Type B pancreatic cell (in vitro differentiated cells): Measurements from ENCODE around the gene CCDC127. TPM values are rescaled to one million over a fixed set of nuclear protein-coding genes. Genes with fewer than 3 reads are reported as not detected.

Experiments
- DNase-seq: peaks from one replicate; pipeline ENCODE4 v3.0.0; 2021; ENCODE audit warnings: mixed read lengths; ENCODE audit not compliant: unreplicated experiment; ENCODE audit errors: extremely low spot score
- H3K27ac Mint-ChIP-seq: 2 replicates; pipeline ENCODE4 v1.8.0; 2021; ENCODE audit warnings: mild to moderate bottlenecking, mixed read lengths
- H3K27me3 Mint-ChIP-seq: 2 replicates; pipeline ENCODE4 v1.8.0; 2021; ENCODE audit warnings: mixed read lengths
- H3K36me3 Mint-ChIP-seq: 2 replicates; pipeline ENCODE4 v1.8.0; 2021; ENCODE audit warnings: mixed read lengths
- H3K4me1 Mint-ChIP-seq: one replicate; pipeline ENCODE4 v1.8.0; 2021; ENCODE audit warnings: mixed read lengths; ENCODE audit not compliant: unreplicated experiment
- H3K4me3 Mint-ChIP-seq: 2 replicates; pipeline ENCODE4 v1.8.0; 2021; ENCODE audit warnings: mild to moderate bottlenecking, mixed read lengths
- H3K9me3 Mint-ChIP-seq: 2 replicates; pipeline ENCODE4 v1.8.0; 2021; ENCODE audit warnings: mixed read lengths
- total RNA-seq: library from RNA; stranded (reverse); gene quantifications from 2 replicates; pipeline ENCODE4 v1.2.1, GENCODE V29; 2021; ENCODE audit warnings: low replicate concordance
- TF ChIP-seq, protein P1 (sequence below): fragments of 200-600 bp; sonication (generic); conservative IDR thresholded peaks from 2 replicates; pipeline ENCODE4 v1.5.0; 2021; ENCODE audit warnings: antibody characterized with exemption, mild to moderate bottlenecking

Gene CCDC127
- total RNA-seq, 1 donor from 2014 or later: 10.8 TPM

DNA sequence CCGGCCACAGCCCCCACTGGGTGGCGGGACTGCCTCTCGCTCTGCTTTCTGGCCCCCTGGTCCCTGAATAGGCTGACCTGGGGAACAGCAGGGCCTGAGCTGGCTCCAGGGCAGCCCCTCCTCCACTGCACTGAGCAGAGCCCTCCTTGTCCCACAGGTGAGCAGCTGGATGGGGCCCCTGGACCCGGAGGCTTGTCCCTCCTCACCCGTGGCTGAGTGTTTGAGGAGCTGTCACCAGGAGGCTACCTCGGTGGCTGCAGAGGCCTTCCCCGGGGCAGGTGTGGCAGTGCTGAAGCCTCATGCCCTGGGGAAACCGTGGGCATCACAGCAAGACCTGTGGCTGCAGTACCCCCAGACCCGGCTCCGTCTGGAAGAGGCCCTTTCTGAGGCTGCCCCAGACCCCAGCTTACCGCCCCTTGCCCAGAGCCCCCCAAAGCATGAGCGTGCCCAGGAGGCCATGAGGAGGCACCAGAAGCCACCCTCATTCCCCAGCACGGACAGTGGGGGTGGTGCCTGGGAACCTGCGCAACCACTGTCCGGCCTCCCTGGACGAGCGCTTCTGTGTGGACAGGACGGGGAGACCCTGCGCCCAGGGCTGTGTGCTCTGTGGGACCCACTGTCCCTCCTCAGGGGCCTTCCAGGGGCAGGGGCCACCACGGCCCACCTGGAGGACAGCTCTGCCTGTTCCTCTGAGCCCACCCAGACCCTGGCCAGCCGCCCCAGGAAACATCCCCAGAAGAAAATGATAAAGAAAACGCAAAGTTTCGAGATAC lies 55.2 kb downstream of the CCDC127 start:
- peaks cover 10% of the 10 kb centered on the region for H3K36me3 Mint-ChIP-seq

DNA sequence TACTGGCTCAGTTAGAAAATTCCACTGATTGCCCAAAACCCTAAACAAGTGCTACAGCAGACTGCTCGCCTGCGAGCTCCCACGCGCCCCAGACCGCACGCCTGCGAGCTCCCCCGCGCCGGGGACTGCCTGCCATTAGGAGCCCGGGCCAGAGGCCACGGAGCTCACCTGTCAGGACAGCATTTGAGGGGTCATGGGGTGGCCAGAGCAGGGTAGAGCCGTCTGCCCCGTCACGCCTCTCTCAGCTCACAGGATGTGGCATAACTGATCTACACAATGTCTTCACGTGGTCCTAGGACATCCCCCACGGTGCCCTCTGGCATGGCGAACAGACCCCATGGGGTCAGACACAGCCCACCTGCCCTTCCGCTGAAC lies 55.8 kb downstream of the CCDC127 start:
- Mint-ChIP-seq H3K27me3 (no peaks in the 10 kb centered on the region), H3K4me1 (no peaks in the 10 kb centered on the region), H3K4me3 (no peak overlapping the region), H3K36me3 (peaks cover 10% of the 10 kb centered on the region), H3K27ac (no peak overlapping the region), H3K9me3 (no peaks in the 10 kb centered on the region)
- TF ChIP-seq, protein P1, sequence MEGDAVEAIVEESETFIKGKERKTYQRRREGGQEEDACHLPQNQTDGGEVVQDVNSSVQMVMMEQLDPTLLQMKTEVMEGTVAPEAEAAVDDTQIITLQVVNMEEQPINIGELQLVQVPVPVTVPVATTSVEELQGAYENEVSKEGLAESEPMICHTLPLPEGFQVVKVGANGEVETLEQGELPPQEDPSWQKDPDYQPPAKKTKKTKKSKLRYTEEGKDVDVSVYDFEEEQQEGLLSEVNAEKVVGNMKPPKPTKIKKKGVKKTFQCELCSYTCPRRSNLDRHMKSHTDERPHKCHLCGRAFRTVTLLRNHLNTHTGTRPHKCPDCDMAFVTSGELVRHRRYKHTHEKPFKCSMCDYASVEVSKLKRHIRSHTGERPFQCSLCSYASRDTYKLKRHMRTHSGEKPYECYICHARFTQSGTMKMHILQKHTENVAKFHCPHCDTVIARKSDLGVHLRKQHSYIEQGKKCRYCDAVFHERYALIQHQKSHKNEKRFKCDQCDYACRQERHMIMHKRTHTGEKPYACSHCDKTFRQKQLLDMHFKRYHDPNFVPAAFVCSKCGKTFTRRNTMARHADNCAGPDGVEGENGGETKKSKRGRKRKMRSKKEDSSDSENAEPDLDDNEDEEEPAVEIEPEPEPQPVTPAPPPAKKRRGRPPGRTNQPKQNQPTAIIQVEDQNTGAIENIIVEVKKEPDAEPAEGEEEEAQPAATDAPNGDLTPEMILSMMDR: no peak
- DNase-seq: no peak

More for the DNA sequence above, 55.2 kb downstream of the CCDC127 start:
- no peak for DNase-seq
- Mint-ChIP-seq H3K4me1 (no peaks in the 10 kb centered on the region), H3K27me3 (no peaks in the 10 kb centered on the region), H3K4me3 (no peak overlapping the region), H3K9me3 (no peaks in the 10 kb centered on the region), H3K27ac (no peak overlapping the region)
- TF ChIP-seq, protein P1: no peak

DNA sequence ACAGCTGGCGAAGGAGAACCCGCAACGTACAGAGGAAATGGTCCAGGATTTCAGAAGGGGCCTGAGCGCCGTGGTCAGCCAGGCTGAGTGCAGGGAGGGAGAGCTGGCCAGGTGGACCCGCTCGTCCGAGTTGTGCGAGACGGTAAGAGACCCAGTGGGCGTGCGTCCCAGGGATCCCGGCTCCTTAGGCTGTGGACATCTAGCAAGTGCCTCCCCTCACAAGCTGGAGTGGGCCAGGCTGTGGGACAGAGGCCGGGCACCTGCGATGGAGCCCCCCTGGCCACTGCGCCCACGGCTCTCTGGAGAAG lies 56.2 kb downstream of the CCDC127 start:
- H3K4me1 Mint-ChIP-seq: no peaks in the 10 kb centered on the region
- no peak overlapping the region for H3K27ac Mint-ChIP-seq
- peaks cover 10% of the 10 kb centered on the region for H3K36me3 Mint-ChIP-seq
- H3K4me3 Mint-ChIP-seq: no peak overlapping the region
- TF ChIP-seq, protein P1: no peak
- no peaks in the 10 kb centered on the region for H3K27me3 Mint-ChIP-seq
- DNase-seq: no peak
- no peaks in the 10 kb centered on the region for H3K9me3 Mint-ChIP-seq

- Mint-ChIP-seq H3K4me3 (no peak overlapping the region), H3K36me3 (peaks cover 10% of the 10 kb centered on the region), H3K27ac (no peak overlapping the region), H3K9me3 (no peaks in the 10 kb centered on the region), H3K27me3 (no peaks in the 10 kb centered on the region), H3K4me1 (no peaks in the 10 kb centered on the region)
- no peak for DNase-seq
- TF ChIP-seq, protein P1: no peak
Observed at GRCh38 chr5:160921-161802, 56.8 kb downstream of the CCDC127 start.

GRCh38 chr5:160173-160510 lies 57.8 kb downstream of the CCDC127 start:
- H3K4me1 Mint-ChIP-seq: no peaks in the 10 kb centered on the region
- H3K27ac Mint-ChIP-seq: no peak overlapping the region
- TF ChIP-seq, protein P1: no peak
- H3K27me3 Mint-ChIP-seq: no peaks in the 10 kb centered on the region
- H3K4me3 Mint-ChIP-seq: no peak overlapping the region
- no peak for DNase-seq
- no peaks in the 10 kb centered on the region for H3K9me3 Mint-ChIP-seq
- H3K36me3 Mint-ChIP-seq: peaks cover 16% of the 10 kb centered on the region
